Keratinocyte (primary cell): ENCODE results near the gene ERC2.

Experiments
- CTCF ChIP-seq, 3 experiments: IDR thresholded peaks in 1 of 3; conservative IDR thresholded peaks in 1 of 3; optimal IDR thresholded peaks in 1 of 3; 2 replicates in 2 of 3; 3 replicates in 1 of 3; pipeline versions ENCODE3 to v1.5.1; 2011; ENCODE audit warnings: low read length in 3 of 3, mild to moderate bottlenecking in 3 of 3, moderate library complexity in 2 of 3, control low read depth in 1 of 3, inconsistent platforms in 1 of 3; ENCODE audit not compliant: insufficient read depth in 2 of 3; ENCODE audit errors: extremely low read depth in 1 of 3
- EZH2 ChIP-seq: IDR thresholded peaks from one replicate; pipeline ENCODE4 v1.6.1; 2012; ENCODE audit warnings: inconsistent platforms, mild to moderate bottlenecking, low read length, moderate library complexity

- TF ChIP-seq CTCF (optimal IDR thresholded peaks at IDR 0.05 in 1 of 3, IDR thresholded peaks at IDR 0.05 in 1 of 3, conservative IDR thresholded peaks at IDR 0.05 in 1 of 3; ENCODE audit: extremely low read depth in 1 of 3, insufficient read depth in 2 of 3, low read length in 3 of 3) (no peak), EZH2 (no peak)
Observed at GRCh38 chr3:56373386-56373785, 94.9 kb downstream of the ERC2 start.
